Activated CD4-positive, alpha-beta T cell treated with anti-CD3 and anti-CD28 coated beads, Interleukin-2, Interleukin-6, amounts not matched to agents 100 ng/mL and 50 ng/mL, durations not matched to agents 16 hours and 8 hours (primary cell): Measurements from ENCODE around the gene ARHGAP44.

Experiments
- DNase-seq: peaks from one replicate; pipeline ENCODE4 v3.0.0-alpha.2; 2020

Gene ARHGAP44

GRCh38 chr17:12899604-12900003 is 110.3 kb downstream of the ARHGAP44 start:
- no peak for DNase-seq

GRCh38 chr17:12900474-12900873 is 111.2 kb downstream of the ARHGAP44 start:
- no peak for DNase-seq

GRCh38 chr17:12902046-12902445 is 112.7 kb downstream of the ARHGAP44 start:
- no peak for DNase-seq

- no peak for DNase-seq
Observed at GRCh38 chr17:12907477-12907876, 118.2 kb downstream of the ARHGAP44 start.

GRCh38 chr17:12909046-12909445 is 119.7 kb downstream of the ARHGAP44 start:
- DNase-seq, result no peak

GRCh38 chr17:12909511-12909910 is 120.2 kb downstream of the ARHGAP44 start:
- no peak for DNase-seq

GRCh38 chr17:12911239-12911638 is 121.9 kb downstream of the ARHGAP44 start:
- DNase-seq, result no peak

GRCh38 chr17:12917399-12917798 is 128.1 kb downstream of the ARHGAP44 start:
- DNase-seq, result no peak

- DNase-seq, result no peak
Observed at GRCh38 chr17:12918142-12918541, 128.8 kb downstream of the ARHGAP44 start.

- DNase-seq, result no peak
Observed at GRCh38 chr17:12922120-12922519, 132.8 kb downstream of the ARHGAP44 start.

GRCh38 chr17:12924614-12925013 is 135.3 kb downstream of the ARHGAP44 start:
- no peak for DNase-seq

GRCh38 chr17:12927001-12927400 is 137.7 kb downstream of the ARHGAP44 start:
- no peak for DNase-seq

- no peak for DNase-seq
Observed at GRCh38 chr17:12927541-12928425, 138.5 kb downstream of the ARHGAP44 start.

GRCh38 chr17:12928736-12929135 is 139.4 kb downstream of the ARHGAP44 start:
- DNase-seq, result no peak

- no peak for DNase-seq
Observed at GRCh38 chr17:12936501-12936900, 147.2 kb downstream of the ARHGAP44 start.

GRCh38 chr17:12940699-12941098 is 151.4 kb downstream of the ARHGAP44 start:
- no peak for DNase-seq

- DNase-seq, result no peak
Observed at GRCh38 chr17:12947047-12947446, 157.7 kb downstream of the ARHGAP44 start.

- no peak for DNase-seq
Observed at GRCh38 chr17:12952012-12952411, 162.7 kb downstream of the ARHGAP44 start.

GRCh38 chr17:12953156-12953555 is 163.9 kb downstream of the ARHGAP44 start:
- DNase-seq, result no peak

GRCh38 chr17:12955521-12955920 is 166.2 kb downstream of the ARHGAP44 start:
- no peak for DNase-seq

GRCh38 chr17:12958786-12959185 is 169.5 kb downstream of the ARHGAP44 start:
- no peak for DNase-seq

GRCh38 chr17:12959441-12959840 is 170.1 kb downstream of the ARHGAP44 start:
- DNase-seq, result no peak

- DNase-seq, result no peak
Observed at GRCh38 chr17:12961655-12962054, 172.4 kb downstream of the ARHGAP44 start.

- DNase-seq, result no peak
Observed at GRCh38 chr17:12963505-12963904, 174.2 kb downstream of the ARHGAP44 start.

GRCh38 chr17:12964162-12964561 is 174.9 kb downstream of the ARHGAP44 start:
- no peak for DNase-seq
